Measurements from ENCODE around the gene VSIR.

The VSIR gene

DNA sequence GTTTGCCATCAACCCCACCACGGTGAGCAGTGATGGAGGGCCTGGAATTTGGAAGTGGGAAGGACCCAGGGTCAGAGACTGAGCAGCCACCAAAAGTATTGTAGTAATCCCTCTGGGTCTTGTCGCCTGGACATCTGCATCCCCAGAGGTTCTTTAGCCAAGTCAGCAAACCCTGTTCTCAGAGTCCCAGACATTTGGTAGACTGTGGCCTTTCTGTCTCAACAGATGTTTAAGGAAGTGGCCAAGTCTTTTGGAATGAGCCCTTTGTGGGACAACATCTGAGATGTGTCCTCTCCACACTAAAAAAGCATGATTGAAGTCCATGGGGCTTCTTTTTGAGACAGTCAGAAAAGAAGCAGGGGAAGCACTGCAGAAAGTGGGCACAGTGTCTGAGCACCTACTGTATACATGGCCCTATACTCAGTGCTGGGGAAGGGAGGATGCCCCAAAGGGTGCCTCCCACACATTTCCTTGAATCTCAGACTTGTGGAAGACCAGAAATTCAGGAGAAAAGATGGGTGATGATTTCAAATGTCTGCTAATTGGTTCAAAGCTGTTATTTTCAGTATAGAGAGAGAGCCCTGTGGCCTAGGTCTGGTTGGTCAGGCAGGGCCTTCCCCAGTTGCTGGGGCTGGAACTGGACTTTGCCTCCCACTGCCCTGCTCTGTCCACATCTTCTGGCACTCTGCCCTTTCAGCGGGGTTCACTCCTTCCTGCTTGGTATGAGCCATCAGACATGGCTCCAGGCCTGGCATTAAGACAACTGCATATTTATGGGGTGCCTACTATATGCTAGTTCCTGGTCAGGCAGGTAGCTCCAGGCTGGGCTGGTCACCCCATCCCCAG lies 26.5 kb upstream of the VSIR start:
- in situ Hi-C loops (cut with HindIII; ENCODE audit: low sequenced_read_pairs): no loop called here
- H3K4me3 ChIP-seq (ENCODE audit: low read depth, low read length): no peak overlapping the region
- TF ChIP-seq, protein P1, sequence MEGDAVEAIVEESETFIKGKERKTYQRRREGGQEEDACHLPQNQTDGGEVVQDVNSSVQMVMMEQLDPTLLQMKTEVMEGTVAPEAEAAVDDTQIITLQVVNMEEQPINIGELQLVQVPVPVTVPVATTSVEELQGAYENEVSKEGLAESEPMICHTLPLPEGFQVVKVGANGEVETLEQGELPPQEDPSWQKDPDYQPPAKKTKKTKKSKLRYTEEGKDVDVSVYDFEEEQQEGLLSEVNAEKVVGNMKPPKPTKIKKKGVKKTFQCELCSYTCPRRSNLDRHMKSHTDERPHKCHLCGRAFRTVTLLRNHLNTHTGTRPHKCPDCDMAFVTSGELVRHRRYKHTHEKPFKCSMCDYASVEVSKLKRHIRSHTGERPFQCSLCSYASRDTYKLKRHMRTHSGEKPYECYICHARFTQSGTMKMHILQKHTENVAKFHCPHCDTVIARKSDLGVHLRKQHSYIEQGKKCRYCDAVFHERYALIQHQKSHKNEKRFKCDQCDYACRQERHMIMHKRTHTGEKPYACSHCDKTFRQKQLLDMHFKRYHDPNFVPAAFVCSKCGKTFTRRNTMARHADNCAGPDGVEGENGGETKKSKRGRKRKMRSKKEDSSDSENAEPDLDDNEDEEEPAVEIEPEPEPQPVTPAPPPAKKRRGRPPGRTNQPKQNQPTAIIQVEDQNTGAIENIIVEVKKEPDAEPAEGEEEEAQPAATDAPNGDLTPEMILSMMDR (IDR thresholded peaks at IDR 0.05; ENCODE audit: low read depth, low read length, missing control alignments): no peak
- DNase-seq (ENCODE audit: low read depth): no peak

DNA sequence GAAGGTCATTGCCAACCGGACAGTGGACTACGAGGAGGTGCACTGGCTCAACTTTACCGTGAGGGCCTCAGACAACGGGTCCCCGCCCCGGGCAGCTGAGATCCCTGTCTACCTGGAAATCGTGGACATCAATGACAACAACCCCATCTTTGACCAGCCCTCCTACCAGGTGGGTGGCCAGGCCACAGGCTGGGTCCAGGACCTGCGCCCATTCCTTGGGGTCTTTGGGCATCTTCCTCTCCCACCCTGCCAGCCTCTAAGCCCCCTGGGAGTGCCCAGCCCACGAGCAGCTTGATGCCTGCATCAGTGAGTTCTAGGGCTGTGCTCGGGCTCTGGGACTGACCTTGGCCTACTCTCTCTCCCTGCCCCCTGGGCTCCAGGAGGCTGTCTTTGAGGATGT lies 25.8 kb upstream of the VSIR start:
- in situ Hi-C loops (cut with HindIII; ENCODE audit: low sequenced_read_pairs): no loop called here
- DNase-seq (ENCODE audit: low read depth): no peak
- TF ChIP-seq, protein P1 (IDR thresholded peaks at IDR 0.05; ENCODE audit: low read depth, low read length, missing control alignments): no peak
- H3K4me3 ChIP-seq (ENCODE audit: low read depth, low read length): no peak overlapping the region

DNA sequence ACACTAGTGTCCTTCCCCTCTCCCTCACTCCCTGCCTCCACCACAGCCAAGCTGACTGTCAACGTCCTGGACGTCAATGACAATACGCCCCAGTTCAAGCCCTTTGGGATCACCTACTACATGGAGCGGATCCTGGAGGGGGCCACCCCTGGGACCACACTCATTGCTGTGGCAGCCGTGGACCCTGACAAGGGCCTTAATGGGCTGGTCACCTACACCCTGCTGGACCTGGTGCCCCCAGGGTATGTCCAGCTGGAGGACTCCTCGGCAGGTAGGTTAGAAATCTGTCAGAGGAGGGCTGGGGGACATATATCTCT lies 24.9 kb upstream of the VSIR start:
- no peak for DNase-seq (ENCODE audit: low read depth)
- TF ChIP-seq, protein P1 (IDR thresholded peaks at IDR 0.05; ENCODE audit: low read depth, low read length, missing control alignments): no peak
- in situ Hi-C loops (cut with HindIII; ENCODE audit: low sequenced_read_pairs): no loop called here
- H3K4me3 ChIP-seq (ENCODE audit: low read depth, low read length): no peak overlapping the region

DNA sequence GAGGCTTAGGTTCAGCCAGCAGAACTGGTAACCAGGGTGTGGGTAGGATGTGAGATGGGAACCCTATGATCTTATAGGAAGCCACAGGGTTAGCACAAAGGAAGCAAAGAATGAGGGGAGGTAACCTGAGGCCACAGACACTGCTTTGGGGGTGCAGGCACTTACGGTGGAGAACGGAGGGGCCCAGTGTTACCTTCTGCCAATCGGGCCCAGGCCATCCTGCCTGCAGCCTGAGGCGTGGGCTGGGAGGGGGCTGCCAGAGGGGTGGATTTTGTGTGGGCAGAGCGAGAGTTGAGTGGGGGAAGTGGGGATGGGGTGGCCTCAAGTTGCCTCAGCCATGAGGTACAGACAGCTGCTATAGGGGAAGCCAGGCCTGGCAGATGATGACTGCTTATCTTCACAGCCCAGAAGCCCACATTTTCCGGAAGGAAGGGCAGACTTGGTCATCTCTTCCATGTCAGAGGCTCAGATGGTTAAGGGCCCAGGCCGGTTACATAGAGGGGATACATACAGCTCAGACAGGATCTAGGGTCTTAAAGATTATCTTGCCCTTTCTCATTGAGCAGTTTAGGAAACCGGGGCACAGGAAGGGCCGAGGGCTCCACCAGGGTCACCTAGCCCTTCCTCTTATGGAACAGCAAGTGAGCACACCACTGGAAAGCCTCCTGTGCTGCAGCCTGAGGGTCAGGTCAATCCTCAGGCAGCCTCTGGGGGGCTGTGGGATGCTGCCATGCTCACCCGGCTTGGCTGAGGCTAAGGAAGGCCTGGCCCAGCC lies 24.4 kb upstream of the VSIR start:
- no peak for DNase-seq (ENCODE audit: low read depth)
- in situ Hi-C loops (cut with HindIII; ENCODE audit: low sequenced_read_pairs): no loop called here
- TF ChIP-seq, protein P1 (IDR thresholded peaks at IDR 0.05; ENCODE audit: low read depth, low read length, missing control alignments): no peak
- H3K4me3 ChIP-seq (ENCODE audit: low read depth, low read length): no peak overlapping the region

DNA sequence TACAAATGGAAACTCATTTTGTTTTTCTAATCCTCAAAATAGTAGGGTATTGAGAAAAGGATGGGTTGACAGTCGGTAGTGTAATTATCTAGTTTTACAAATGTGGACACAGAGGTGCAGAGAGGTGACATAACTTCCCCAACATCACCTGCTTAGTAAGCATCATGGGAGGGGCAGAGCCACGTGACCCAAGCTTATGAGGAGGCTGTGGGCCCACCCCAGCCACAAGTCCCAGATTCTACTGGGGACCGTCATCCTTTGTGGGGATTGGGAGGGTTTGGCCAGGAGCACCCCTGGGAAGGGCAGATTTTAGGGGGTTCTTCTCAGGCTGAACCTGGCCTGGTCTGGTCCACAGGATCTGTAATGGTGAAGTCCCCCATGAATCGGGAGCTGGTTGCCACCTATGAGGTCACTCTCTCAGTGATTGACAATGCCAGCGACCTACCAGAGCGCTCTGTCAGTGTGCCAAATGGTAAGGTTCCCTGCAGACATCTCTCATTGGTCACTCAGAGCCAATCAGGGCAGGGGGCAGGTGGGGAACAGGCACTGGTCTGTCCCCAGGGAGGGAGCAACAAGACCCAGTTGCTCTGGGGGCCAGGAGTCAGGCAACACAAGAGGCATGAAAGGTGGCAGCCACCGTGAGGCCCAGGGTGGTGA lies 23.6 kb upstream of the VSIR start:
- H3K4me3 ChIP-seq (ENCODE audit: low read depth, low read length): no peak overlapping the region
- DNase-seq (ENCODE audit: low read depth): no peak
- in situ Hi-C loops (cut with HindIII; ENCODE audit: low sequenced_read_pairs): no loop called here
- TF ChIP-seq, protein P1 (IDR thresholded peaks at IDR 0.05; ENCODE audit: low read depth, low read length, missing control alignments): no peak

DNA sequence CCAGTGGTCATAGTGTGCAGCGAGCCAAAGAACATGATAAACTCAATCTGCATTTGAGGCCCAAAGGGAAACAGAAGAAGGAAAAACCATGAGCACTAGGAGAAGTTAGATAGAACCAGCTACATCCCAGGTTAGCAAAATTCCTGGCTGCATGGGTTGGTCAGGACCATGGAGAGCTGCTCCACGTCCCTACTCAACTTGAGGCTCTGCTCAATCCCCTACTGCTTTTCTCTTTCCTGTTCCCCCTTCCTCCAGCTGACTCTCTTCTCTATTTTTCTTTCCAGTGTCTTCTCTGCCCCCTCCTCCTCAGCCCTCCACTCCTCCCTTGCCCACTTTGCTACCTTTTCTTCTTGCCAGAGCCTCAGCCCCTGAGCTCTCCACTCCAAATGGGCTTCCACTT lies 21.9 kb upstream of the VSIR start:
- in situ Hi-C loops (cut with HindIII; ENCODE audit: low sequenced_read_pairs): no loop called here
- DNase-seq (ENCODE audit: low read depth): no peak
- TF ChIP-seq, protein P1 (IDR thresholded peaks at IDR 0.05; ENCODE audit: low read depth, low read length, missing control alignments): no peak
- H3K4me3 ChIP-seq (ENCODE audit: low read depth, low read length): no peak overlapping the region
